HG02970 (cell line): Measurements from ENCODE around the gene CLIC5.

Experiments
- ATAC-seq: cut with Tn5 transposase; IDR thresholded peaks from one replicate; pipeline ENCODE4 v1.9.1; 2021; ENCODE audit warnings: mild to moderate bottlenecking, moderate library complexity, moderate number of reproducible peaks; ENCODE audit not compliant: unreplicated experiment, low FRiP score

Gene CLIC5

DNA sequence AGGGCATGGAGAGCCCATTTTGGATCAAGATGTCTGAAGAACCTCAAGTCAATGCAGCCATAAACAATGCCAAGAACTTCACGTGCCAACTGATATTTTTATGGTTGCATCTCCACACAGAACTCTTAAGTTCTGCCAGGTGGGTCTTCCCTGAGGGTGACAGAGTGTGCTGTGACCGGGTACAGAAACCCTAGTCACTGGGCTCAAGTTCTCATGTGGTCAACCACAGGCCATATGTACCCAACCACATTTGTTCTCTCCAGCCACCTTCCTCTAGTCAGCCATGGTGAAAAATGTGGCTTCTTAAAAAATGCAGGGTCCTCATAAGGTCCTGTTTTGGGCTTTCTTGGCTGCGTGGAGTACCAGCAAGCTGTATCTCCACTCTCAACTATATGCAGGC, 48.9 kb downstream of the CLIC5 start:
- ATAC-seq: no peak

DNA sequence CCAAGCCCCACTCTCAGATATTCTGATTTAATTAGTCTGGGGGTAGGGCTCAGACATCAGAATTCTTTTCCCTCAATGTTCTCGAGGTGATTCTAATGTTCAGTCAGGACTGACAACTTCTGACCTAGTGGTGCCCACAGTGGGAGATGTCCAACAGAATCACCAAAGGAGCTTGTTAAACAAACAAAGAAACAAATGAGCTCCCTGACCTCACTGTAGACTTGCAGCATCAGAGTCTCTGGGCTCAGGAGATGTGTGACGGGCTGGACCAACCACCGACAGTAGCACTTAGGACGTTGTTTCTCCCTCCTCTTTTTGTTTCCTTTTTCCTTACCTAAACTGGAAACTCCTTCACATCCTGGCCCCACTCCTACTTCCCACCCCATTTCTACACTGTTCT, 49.3 kb downstream of the CLIC5 start:
- no peak for ATAC-seq

DNA sequence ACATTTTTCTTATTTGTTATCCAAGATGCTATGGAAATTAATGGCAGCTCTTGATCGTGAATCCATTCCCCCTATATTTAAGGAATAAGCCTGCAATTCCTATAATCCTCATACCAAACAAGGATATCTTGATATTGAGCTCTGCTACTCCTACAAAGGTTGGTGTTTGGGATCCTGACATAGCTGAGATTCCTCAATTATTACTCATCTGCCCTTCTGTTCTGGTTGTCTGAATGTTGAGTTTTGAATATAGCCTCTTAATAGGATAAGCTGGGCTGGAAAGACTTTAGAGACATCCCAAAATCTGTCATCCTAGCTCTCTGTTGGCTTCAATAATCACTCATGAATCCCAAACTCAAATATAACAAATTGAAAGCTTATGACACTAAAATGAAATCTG, 49.9 kb downstream of the CLIC5 start:
- no peak for ATAC-seq

DNA sequence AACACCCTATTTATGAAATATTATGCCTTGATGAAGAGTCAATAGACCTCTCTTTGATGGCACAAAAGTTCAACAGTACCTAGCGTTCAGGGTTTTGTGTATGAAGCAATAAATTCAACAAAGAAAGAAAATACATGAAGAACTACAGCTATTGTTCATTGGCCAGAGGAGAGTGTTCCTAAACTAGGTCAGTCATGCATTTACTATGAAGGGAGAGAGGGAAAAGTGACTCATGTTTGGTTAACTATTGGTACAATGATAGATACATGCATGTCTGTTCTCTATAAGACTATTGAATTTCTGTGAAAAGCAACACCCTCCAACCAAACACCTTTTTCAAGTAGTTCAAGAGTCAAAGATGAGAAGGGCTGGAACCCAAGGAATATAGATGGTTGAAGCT, 50.7 kb downstream of the CLIC5 start:
- no peak for ATAC-seq

DNA sequence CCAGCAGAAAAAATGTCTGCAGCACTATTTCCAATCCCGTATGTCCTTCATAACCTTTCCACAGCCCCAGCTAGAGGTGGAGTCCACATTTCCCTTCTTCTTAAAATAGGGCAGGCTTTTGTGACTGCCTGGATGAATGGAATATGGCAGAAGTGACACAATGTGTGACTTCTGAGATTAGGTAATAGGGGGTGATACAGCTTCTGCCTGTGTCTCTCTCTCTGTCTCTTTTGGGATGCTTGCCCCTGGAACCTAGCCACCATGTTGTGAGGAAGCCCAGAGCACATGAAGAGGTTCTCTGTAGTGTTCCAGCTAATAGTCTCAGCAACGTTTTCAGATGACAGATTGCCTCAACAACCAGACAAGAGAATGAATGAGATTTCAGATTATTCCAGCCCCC, 51.4 kb downstream of the CLIC5 start:
- ATAC-seq: no peak

DNA sequence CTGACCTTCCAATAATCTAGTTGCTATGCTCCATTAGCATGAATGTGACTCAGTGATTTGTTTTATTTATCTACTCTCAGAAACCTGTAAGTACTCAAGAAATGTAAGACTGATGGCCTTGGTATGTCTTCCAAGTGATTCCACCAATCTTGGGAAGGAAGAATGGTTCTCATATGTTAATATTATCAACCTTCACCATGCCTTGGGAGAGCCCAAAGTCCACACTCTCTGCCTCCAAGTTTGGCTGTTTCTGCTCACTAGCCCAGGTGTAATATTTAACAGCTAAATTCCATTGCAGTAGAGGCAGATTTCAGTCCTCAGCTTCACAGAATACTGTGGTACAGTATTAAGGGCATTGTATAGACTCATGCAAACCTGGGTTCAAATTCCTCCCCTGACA, 51.8 kb downstream of the CLIC5 start:
- no peak for ATAC-seq

DNA sequence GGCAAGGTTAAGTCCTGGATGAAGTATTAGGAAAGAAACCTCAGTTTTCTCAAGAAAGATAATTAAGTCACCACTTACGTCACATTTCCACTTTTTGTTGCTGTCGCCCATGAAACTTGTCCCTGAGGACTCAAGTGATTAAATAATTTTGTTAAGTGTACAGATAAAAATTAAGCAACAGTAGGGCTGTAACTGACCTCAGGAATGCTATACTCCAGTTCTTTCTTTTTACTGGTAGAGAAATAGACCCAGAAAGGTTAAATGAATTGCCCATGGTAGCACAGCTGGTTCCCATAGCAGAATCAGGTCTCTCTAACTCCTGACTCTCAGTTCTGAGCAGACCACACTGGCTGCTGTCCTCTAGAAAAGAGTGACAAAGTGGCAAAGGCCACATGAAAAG, 54.5 kb downstream of the CLIC5 start:
- no peak for ATAC-seq

DNA sequence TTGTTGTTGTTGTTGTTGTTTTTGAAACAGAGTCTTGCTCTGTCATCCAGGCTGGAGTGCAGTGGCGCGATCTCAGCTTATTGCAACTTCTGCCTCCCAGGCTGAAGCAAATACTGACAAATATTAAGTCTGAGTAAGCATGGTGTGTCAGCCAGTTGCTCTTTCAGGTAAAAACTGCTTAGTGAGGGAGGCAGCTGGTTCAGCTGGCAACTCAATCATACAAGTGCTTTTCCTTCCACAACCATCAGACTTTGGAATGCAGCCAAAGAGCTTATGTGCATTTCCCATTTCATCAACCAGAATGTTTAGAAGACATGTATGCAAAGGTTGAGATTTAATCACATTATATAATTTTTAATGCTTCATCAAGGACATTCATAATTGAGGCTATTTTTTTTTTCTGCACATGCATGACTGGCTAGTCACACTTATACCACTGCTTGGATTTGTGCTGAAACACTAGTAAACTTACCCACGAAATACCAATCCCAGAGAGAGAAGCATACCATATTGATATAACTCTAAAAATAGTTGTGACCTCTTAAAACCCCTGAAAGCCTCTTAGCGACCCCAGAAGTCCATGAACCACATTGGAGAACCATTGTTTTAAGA, 56.0 kb downstream of the CLIC5 start:
- ATAC-seq: no peak

DNA sequence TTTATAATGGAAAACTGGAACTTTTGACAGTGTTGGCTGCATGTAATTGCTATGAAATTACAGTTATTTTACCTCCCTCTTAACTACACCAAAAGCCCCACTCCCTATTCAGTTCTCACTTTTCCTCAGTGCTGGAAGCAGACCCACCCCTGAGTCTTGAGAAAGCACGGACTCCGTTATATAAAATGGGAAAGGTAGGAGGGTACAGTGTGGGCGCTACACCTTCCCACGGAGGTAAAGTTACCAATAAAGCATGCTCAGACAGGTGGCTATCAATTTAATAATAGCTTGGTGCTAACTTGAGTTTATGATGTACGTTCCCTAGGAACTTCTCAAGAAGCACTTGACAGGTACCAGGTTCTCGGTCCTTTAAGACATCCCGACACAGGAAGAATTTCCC, 59.0 kb downstream of the CLIC5 start:
- ATAC-seq: no peak

DNA sequence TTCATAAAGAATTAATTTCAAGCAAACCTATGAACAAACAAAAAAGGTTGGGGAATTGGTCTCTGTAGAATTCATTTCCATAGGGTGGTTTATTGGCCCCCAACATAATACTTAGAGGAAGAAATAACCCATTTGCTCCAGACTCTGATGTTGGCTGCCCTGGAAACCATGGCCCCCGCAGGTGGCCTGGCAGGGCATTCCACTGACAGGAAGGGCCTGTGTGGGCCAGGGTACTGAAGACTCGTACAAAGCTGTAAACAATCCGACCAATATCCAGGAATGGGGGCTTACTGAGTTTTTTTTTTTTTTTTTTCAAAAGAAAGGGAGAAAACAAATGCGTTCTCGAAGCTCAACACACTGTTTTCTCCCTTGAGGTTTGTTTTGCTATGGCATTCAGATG, 59.5 kb downstream of the CLIC5 start:
- ATAC-seq: no peak

DNA sequence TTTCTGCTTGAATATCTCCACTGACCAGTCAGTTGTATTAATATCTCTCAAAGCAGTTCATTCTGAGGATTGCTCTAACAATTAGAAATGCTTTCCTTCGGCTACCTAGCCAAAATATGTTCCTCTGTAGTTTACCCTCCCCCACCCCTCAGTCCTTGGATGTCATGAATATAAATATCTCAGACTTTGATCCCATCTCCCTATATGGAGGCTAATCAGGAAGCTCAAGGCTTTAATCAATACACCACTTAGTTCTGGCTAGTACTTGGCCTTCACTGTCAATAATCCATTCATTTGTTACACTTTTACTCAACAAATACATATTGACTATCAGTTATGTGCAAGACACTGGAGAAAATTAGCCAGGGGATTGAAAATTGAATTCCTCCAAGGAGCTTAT, 60.1 kb downstream of the CLIC5 start:
- ATAC-seq: no peak

DNA sequence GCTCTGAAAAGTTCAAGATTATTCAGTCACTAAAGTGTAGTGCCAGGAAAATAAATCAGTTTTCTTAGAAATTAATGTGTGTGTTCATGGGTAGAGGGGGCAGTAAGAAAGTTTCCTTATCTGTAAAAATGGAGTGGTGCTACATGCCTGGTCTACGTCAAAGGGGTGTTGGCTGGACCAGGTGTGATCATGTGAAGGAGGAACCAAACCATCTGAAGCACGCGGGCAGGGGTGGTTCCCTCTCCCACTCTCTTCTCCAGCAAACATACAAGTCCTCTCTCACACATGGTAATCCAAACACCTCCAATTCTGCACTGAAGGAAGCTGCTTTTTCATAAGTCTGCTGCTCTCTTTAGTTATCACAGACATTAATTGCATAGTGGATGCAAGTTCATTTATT, 63.1 kb downstream of the CLIC5 start:
- no peak for ATAC-seq

DNA sequence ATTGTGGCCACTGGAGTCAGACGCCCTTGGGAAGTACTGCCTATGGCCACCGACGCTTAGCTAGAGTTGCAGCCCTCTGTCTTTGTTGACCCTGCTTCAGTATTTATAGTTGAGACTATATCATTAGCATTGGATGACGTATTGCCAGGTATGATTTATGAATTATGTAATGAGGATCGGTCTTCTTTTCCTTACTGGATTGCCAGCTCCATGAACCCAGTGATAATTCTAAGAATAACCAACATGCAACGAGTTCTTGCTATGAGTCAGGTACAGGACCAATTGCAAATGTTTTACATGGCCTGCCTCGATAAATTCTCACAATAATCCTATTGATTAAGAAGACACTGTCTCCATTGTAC, 63.5 kb downstream of the CLIC5 start:
- ATAC-seq: no peak

DNA sequence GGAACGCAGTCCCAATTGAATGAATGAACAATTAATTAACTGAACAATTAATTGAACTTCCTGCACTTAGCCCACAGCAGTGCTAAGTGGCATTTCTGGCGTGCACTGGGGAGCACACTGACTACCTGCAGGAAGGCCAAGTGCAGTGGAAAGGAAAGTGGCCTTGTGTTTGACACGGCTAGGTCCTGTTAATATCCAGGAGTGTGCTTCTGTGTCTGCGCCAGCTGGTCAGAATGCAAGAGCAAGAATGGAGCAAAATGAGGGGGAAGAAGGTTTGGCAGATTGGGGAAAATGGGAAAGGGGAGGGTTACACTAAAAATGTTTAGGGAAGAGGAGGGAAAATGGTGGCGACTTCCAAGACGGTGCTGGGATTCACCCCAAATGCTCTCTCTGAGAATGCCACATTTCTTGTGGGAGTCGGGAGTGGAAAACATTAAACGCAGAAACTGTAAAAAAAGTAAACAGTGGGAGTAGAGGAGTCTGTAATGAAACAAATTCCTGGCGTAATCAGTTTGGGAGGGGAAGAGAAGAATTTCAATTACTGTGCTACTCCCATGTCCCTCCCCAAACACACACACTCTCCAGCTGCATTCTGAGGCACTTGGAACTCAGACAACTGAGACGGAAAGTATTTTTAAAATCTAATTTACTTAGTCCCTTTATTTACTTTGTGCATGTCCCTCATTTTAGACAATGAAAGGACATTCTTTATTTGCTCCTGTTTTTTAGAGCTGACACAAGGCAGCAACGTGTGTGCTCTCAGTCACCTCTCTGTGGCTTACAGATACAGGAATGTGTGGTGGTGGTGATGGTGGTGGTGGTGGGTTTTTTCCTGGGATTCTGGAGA, 64.1 kb downstream of the CLIC5 start:
- ATAC-seq: no peak

DNA sequence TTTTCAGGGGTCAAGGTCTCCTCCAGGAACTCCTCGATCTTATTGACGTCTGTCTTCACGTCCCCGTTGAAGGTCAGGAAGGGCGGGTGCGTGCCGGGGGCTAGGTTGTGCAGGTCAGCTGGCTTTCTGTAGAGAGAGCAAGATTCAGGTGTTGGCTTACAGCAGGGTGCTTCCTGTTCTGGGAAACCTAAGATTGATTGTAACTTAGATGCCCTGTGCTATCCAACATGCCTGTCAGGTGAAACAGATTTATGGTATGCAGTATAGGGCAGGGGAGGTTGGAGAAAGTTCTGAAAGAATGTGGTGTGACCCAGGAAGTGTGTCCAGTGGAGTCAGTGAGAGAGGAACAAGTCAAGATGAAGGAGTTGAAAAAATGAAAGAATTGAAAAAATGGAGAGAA, 66.4 kb downstream of the CLIC5 start:
- ATAC-seq: no peak

DNA sequence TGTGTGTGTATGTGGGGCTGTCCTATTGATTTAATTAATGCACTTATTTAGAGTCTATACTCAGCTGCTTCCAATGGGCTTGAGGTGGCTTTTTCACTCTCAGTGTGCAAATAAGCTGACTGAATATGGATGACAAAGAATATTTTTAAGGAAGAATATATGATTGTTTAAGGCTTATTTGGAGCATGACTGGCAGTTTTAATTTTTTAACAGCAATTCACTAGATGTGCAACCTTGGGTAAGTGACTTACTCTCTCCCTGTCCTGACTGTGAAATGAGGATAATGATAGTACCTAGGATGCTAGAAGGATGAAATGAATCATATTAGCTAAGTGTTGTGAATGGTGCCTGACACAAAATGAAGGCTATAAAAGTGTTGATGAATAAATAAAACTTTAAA, 67.9 kb downstream of the CLIC5 start:
- no peak for ATAC-seq

DNA sequence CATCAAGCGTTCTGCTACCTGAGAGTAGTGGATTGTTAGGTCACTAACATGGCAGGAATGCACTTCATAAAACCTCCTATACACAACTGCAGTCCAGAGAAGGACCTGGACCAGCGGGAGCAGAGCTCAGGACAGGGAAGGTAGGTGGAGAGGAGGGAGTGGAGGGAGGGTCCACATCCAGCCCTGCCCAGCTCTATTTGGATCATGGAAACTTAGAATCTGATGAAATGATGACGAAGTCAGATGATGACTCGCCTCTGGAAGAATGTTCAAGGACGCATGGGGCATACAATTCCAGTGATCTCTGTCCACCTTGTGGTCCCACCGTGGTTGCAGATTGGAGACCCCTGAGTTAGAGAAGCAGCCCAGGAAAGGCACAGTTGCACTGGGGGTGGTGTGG, 68.8 kb downstream of the CLIC5 start:
- no peak for ATAC-seq

DNA sequence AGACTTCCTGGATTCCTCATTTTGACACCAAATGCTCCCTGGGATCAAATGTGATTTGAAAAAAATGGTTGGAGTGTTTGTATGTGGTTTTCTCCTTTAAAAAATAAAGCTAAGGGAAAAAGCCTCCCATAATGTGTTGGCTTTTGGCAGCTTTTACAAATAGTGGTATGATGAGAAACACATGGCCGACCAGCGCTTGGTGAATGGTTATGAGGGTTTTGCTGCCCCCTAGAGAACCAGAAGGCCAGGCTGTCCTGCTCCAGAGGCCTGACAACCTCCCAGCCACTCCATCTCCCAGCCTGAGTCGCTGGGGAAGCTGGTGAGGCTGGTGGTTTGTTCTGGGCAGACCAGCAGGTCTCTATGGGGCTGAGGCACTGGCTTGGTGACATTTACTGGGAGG, 69.3 kb downstream of the CLIC5 start:
- ATAC-seq: no peak

DNA sequence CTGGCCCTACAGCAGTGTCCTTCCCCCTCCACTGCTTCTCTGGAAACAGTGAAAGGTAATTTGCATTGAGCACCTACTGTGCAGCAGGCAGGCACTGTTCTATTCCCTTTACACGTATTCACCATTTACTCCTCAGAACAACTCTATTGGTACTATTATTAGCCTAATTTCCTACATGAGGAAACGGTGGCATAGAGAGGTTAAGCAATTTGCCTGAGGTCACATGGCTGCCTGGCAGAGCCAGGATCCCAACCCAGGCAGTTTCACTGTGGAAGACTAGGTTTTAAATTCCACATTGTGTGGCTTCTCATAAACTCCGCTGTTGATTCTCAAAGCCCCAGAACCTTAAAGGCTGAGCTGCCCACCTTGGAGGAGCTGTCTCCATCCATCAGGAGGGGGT, 72.7 kb downstream of the CLIC5 start:
- ATAC-seq: no peak

DNA sequence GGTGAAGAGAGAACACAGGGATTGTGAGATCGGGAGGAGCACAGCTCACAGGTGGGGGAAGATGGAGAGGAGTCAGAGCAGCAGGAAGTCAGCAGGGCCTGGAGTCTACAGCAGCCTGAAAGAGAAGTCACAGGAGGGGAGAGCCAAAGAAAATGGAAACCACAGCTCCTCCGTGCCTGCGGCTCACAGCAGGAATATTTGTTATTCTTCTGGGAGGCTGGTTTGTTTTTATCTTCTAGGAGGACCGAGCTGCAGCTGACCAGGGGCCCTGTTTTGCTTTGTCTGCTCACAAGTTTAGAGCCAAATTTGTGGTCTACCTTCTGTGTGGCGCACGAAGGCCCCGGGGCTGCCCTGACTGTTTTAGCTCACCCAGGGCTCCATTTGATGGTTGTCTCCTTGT, 81.8 kb downstream of the CLIC5 start:
- ATAC-seq: no peak

DNA sequence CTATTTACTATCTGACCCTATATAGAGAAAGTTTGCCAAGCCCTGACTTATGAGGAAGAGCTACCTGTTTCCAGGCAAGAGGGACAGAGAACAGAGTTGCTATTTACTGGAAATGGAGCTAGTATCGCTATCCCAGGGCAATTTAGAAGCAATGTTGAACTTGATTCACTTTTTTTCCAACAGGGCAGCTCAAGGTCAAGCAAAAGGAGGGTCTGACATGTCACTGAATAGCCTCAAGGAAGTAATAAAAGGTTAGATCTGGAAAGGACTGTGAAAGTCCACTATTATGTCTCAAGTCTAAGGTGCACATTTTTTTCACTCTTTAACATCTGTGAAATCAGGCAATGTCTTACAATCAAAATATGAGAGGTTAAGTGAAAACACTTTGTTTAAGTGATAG, 84.4 kb downstream of the CLIC5 start:
- no peak for ATAC-seq

DNA sequence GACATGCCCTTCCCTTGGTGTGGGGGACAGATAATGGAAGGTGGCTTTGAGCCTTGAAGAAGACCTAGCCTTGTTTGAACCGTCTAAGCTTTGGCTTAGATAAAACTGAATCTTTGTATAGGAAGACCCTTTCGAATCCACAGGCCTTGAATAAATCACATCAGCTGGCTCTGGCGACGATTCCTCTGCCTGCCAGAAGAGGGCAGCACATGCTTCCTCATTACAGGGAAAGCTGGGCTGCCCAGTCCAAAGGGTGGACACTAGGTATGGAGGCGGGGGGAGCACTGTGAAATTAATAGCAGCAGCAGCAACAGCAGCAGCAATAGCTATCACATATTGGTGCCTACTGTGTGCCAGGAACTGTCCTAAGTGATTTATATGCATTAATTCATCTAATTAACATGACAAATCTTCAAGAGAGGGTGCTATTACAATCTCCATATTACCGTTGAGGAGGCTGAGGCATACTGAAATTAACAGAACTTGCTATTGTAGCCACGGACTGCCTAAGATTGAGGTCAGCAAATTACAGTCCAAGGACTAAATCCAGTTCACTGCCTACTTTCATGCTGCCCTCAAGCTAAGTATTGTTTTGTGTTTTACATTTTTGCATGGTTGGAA, 85.1 kb downstream of the CLIC5 start:
- no peak for ATAC-seq
